ENCODE data around the gene C2orf76. TPM values are rescaled to one million over a fixed set of nuclear protein-coding genes. Genes with fewer than 3 reads are reported as not detected.

Gene C2orf76
- total RNA-seq, 1 experiment from 2014 or later: 5.7 TPM

DNA sequence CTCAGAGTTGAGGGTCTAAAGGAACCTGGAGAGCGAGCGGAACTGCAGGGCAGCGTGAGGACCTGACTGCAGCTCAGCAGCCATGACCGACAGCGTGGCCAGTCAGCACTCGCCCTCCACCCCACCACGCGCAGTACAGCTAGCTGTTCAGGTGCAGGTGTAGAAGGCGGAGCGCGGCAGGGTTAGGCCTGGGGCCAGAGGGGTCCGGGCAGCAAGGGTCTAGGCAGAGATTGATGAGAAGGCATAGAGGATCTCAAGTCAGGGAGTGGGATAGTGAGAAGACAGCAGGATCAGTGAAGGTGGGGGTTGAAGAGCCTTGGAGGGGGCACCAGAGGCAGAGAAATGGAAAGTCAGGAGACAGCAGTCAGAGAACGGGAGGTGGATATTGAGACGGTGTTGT lies 72.0 kb downstream of the C2orf76 start:
- Histone ChIP-seq H3T11ph (ENCODE audit: low read length) (no peak overlapping the region), H3K56ac (ENCODE audit: insufficient read length, low read depth, low read length) (no peak overlapping the region), H3K14ac (ENCODE audit: insufficient read depth, low read length) (no peak overlapping the region; the same call in 1 of the 2 replicates), H3K27me3 (ENCODE audit: insufficient read depth, low read length) (no peaks in the 10 kb centered on the region), H4K20me1 (ENCODE audit: control insufficient read depth, insufficient read depth, insufficient read length) (no peaks in the 10 kb centered on the region), H3K4me1 (ENCODE audit: insufficient read depth, low read length) (no peaks in the 10 kb centered on the region), H3K23me2 (ENCODE audit: insufficient read length, low read depth, low read length, poor library complexity, severe bottlenecking) (no peaks in the 10 kb centered on the region), H2BK120ac (ENCODE audit: low read depth, low read length, poor library complexity, severe bottlenecking) (no peak overlapping the region), H2AK5ac (ENCODE audit: insufficient read length, low read length) (no peak overlapping the region), H4K5ac (ENCODE audit: insufficient read length, low read depth, low read length) (no peak overlapping the region), H2BK15ac (ENCODE audit: low read depth, low read length) (no peak overlapping the region), H2BK20ac (ENCODE audit: low read depth, low read length, poor library complexity, severe bottlenecking) (no peak overlapping the region), H2AFZ (ENCODE audit: low read length) (no peak overlapping the region), H3K9ac (ENCODE audit: extremely low read depth, insufficient read length, low read length) (no peak overlapping the region), H3K79me1 (ENCODE audit: insufficient read depth, low read depth, low read length, poor library complexity, severe bottlenecking) (no peaks in the 10 kb centered on the region), H2BK5ac (ENCODE audit: insufficient read length, low read length) (no peak overlapping the region), H4K8ac (replicated peaks; ENCODE audit: insufficient read length, low read depth, low read length) (no peak overlapping the region), H3K4ac (ENCODE audit: low read depth, low read length) (no peak overlapping the region), H3K27ac (ENCODE audit: insufficient read length, low read depth, low read length) (no peak overlapping the region), H2BK12ac (ENCODE audit: insufficient read length, low read depth, low read length) (no peak overlapping the region), H3K18ac (ENCODE audit: insufficient read length, low read depth, low read length) (no peak overlapping the region), H3K23ac (ENCODE audit: insufficient read length, low read depth, low read length) (no peak overlapping the region), H4K91ac (ENCODE audit: insufficient read length, low read depth, low read length) (no peak overlapping the region), H3K79me2 (ENCODE audit: insufficient read depth, low read length) (no peaks in the 10 kb centered on the region), H3K9me3 (ENCODE audit: control insufficient read depth, low read depth, low read length) (no peaks in the 10 kb centered on the region), H3K4me2 (ENCODE audit: insufficient read depth, insufficient read length, low read length) (no peak overlapping the region)
- TF ChIP-seq, protein P1, sequence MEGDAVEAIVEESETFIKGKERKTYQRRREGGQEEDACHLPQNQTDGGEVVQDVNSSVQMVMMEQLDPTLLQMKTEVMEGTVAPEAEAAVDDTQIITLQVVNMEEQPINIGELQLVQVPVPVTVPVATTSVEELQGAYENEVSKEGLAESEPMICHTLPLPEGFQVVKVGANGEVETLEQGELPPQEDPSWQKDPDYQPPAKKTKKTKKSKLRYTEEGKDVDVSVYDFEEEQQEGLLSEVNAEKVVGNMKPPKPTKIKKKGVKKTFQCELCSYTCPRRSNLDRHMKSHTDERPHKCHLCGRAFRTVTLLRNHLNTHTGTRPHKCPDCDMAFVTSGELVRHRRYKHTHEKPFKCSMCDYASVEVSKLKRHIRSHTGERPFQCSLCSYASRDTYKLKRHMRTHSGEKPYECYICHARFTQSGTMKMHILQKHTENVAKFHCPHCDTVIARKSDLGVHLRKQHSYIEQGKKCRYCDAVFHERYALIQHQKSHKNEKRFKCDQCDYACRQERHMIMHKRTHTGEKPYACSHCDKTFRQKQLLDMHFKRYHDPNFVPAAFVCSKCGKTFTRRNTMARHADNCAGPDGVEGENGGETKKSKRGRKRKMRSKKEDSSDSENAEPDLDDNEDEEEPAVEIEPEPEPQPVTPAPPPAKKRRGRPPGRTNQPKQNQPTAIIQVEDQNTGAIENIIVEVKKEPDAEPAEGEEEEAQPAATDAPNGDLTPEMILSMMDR (conservative IDR thresholded peaks at IDR 0.05): no peak
- DNase-seq: no peak
- no peak overlapping the region for H3K27ac Mint-ChIP-seq
- no peaks in the 10 kb centered on the region for H3K9me3 Mint-ChIP-seq
- peaks cover 7 to 9% of the 10 kb centered on the region in 2 experiments for H3K4me1 Mint-ChIP-seq
- H3K4me3 Mint-ChIP-seq: no peak overlapping the region
- no CpG with 5 or more reads among the region's 14 CpGs for WGBS (ENCODE audit: extremely low coverage, insufficient read length, low lambda C conversion rate)
- peaks cover 9% of the 10 kb centered on the region for H3K27me3 Mint-ChIP-seq (ENCODE audit: low read depth)
- no peaks in the 10 kb centered on the region for H3K36me3 Mint-ChIP-seq (ENCODE audit: insufficient read depth in 1 of 3, low read depth in 3 of 3)

All from H9 (cell line).